Right lobe of liver (tissue), 6 donors: Measurements from ENCODE around the gene SELENOM. TPM values are rescaled to one million over a fixed set of nuclear protein-coding genes. Genes with fewer than 3 reads are reported as not detected.
"Not testable (repeated sequence)": the region's sequence is repeated elsewhere in the genome, so short reads cannot be mapped to it uniquely, and the experiment has no call there.

Experiments used
- ATAC-seq, 4 donors: fragments of 200-7000 bp; cut with Tn5 transposase; one replicate each; pipeline ENCODE4 v1.9.1; 2020; ENCODE audit warnings: mild to moderate bottlenecking in 4 of 4, moderate library complexity in 4 of 4
- DNase-seq, 3 donors: peaks; one replicate each; pipeline ENCODE4 v3.0.0-alpha.2; 2020
- H3K27ac ChIP-seq, 3 donors: fragments of 200-600 bp; one replicate each; pipeline ENCODE4 v1.8.0; 2022
- H3K27me3 ChIP-seq, 2 donors: fragments of 200-600 bp; one replicate each; pipeline ENCODE4 v1.8.0; 2022
- H3K36me3 ChIP-seq, 4 donors: fragments of 200-600 bp; sonication (generic) in 1 of 4; one replicate each; pipeline versions ENCODE4 v1.5.1 to v1.8.0; 2017 to 2022; ENCODE audit warnings: control low read depth in 1 of 4
- H3K4me1 ChIP-seq, 4 donors: fragments of 200-600 bp; sonication (generic) in 1 of 4; one replicate each; pipeline versions ENCODE4 v1.5.1 to v1.8.0; 2017 to 2022; ENCODE audit warnings: control low read depth in 1 of 4
- H3K4me3 ChIP-seq, 3 donors: fragments of 200-600 bp; one replicate each; pipeline ENCODE4 v1.8.0; 2022
- H3K9me3 ChIP-seq, 4 donors: fragments of 200-600 bp; sonication (generic) in 1 of 4; one replicate each; pipeline versions ENCODE4 v1.5.1 to v1.8.0; 2017 to 2022; ENCODE audit warnings: control low read depth in 1 of 4
- POLR2A ChIP-seq: fragments of 450-650 bp; IDR thresholded peaks from one replicate; pipeline ENCODE4 v1.6.1; 2017; ENCODE audit warnings: antibody characterized with exemption, mild to moderate bottlenecking
- WGBS: methylation state at CpG from one replicate; pipeline ENCODE4 v1.1.6; 2018; ENCODE audit warnings: low coverage, low lambda C conversion rate; ENCODE audit not compliant: insufficient coverage; ENCODE audit errors: missing lambda C conversion rate; 5-methylcytosine and 5-hydroxymethylcytosine counted together
- intact Hi-C, 2 donors: fragments of 100-400 bp; cut with DNase I; formaldehyde crosslinking; loops; one replicate each; pipeline versions ENCODE4 v1.11.2 to v1.14.1; 2022
- total RNA-seq, 6 experiments: library from RNA; depleted of rRNA in 2 of 6; stranded (reverse); fragments of >200 nt in 2 of 6; fragmentation: NEBNext Ultra II Directional in 3 of 6; extraction: Animal tissue kit (Norgen Biotek cat#: 25700) in 3 of 6; gene quantifications; one replicate each; pipeline versions ENCODE4 v1.1.0 to v1.2.4, GENCODE V29; 2016 to 2023
- TF ChIP-seq, protein P1 (sequence below), 4 donors: fragments of 200-600 bp in 3 of 4; fragments of 450-650 bp in 1 of 4; IDR thresholded peaks; one replicate each; pipeline versions ENCODE4 v1.5.1 to v1.8.0; 2016 to 2022; ENCODE audit warnings: antibody characterized with exemption in 4 of 4, mild to moderate bottlenecking in 2 of 4
- donor health status: DM: no; HTN: yes; CAD: no.
- donor health status: DM: no; HTN: no; CAD: no.
- donor health status: DM: no; HTN: no; CAD: no.
- donor health status: DM: no; HTN: yes; CAD: no.
- donor health status: DM: no; HTN: yes; CAD: no.

SELENOM gene
- total RNA-seq, 6 experiments from 2014 or later = 4.7 to 52.0 (median 9.4) TPM

DNA sequence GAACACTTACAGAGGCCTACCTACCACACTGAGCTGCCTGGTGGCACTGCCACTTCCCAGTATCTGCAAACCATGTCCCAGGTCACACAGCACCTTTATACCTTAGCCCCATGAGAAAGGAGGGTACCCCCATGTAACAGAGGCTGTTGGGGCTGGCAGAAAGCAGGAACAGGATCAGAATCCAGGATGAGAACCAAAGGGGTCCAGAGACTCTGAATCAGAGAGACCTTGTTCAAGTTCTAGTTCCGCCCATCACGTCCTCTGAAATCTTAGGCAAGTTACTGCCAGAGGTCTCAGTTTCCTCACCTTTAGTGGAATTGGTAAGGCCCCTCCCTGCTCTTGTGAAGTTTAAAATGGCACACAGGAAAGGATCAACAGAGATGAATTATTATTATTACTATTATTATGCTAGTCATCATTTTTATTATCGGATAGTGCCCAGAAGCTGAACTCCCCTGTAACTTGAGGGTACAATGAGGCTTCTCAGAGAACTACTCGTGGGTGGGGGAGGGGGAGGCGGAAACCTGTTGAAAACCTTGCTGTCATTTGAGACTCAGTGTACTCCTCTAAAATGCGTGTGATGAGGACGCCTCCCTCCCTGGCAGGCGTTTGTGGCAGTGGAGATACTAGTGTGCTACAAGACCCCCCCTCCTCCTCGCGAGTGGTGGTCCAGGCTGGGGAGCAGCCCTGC, 9.3 kb downstream of the SELENOM start:
- Histone ChIP-seq H3K27me3 (no peaks in the 10 kb centered on the region), H3K4me3 (no peak overlapping the region), H3K4me1 (no peaks in the 10 kb centered on the region), H3K27ac (no peak overlapping the region), H3K36me3 (peaks cover 0 to 8% (median 0%) of the 10 kb centered on the region in 4 donors), H3K9me3 (no peaks in the 10 kb centered on the region)
- TF ChIP-seq, protein P1, sequence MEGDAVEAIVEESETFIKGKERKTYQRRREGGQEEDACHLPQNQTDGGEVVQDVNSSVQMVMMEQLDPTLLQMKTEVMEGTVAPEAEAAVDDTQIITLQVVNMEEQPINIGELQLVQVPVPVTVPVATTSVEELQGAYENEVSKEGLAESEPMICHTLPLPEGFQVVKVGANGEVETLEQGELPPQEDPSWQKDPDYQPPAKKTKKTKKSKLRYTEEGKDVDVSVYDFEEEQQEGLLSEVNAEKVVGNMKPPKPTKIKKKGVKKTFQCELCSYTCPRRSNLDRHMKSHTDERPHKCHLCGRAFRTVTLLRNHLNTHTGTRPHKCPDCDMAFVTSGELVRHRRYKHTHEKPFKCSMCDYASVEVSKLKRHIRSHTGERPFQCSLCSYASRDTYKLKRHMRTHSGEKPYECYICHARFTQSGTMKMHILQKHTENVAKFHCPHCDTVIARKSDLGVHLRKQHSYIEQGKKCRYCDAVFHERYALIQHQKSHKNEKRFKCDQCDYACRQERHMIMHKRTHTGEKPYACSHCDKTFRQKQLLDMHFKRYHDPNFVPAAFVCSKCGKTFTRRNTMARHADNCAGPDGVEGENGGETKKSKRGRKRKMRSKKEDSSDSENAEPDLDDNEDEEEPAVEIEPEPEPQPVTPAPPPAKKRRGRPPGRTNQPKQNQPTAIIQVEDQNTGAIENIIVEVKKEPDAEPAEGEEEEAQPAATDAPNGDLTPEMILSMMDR (IDR thresholded peaks at IDR 0.05) = no peak
- no peak for TF ChIP-seq POLR2A
- no peak for DNase-seq
- no peak for ATAC-seq
- intact Hi-C loops = loop anchor here (10.0 kb wide), 2 partner anchors 47 to 137 kb away; partner anchors contain the start of gene PLA2G3 (in 1 of the 2)
- 84% methylated on average over 4 of the region's 10 CpGs for WGBS

DNA sequence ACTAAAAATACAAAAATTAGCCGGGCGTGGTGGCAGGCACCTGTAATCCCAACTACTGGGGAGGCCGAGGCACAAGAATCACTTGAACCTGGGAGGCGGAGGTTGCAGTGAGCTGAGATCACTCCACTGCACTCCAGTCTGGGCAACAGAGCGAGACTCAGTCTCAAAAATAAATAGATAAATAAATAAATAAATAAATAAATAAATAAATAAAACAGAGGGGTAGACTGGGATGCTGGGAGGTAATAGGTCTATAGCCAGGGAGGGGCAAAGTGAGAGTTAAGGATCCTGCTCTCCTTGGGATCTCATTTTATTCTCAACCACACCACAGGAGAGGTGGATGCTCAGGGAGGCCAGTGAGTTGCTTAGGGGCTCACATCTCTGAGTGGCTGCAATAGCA, 9.8 kb downstream of the SELENOM start:
- 96% methylated on average over 4 of the region's 5 CpGs for WGBS
- intact Hi-C loops = loop anchor here (10.0 kb wide), 2 partner anchors 47 to 137 kb away; partner anchors contain the start of gene PLA2G3 (in 1 of the 2)

GRCh38 chr22:31096657-31097279, 10.6 kb downstream of the SELENOM start:
- Histone ChIP-seq H3K27me3 (no peaks in the 10 kb centered on the region), H3K4me3 (no peak overlapping the region), H3K9me3 (no peaks in the 10 kb centered on the region), H3K36me3 (peaks cover 0 to 8% (median 0%) of the 10 kb centered on the region in 4 donors), H3K4me1 (no peaks in the 10 kb centered on the region), H3K27ac (no peak overlapping the region)
- no peak for DNase-seq
- ATAC-seq = no peak
- 96% methylated on average over 11 of the region's 27 CpGs for WGBS
- intact Hi-C loops = loop anchor here (10.0 kb wide), 2 partner anchors 48 to 138 kb away; partner anchors contain the start of gene PLA2G3 (in 1 of the 2)
- TF ChIP-seq, protein P1 (IDR thresholded peaks at IDR 0.05) = no peak
- no peak for TF ChIP-seq POLR2A

More for the DNA sequence above, 9.8 kb downstream of the SELENOM start:
- H3K36me3 ChIP-seq, H3K4me3 ChIP-seq, H3K4me1 ChIP-seq, H3K27me3 ChIP-seq, DNase-seq, H3K9me3 ChIP-seq, ATAC-seq, H3K27ac ChIP-seq: not testable (repeated sequence)

DNA sequence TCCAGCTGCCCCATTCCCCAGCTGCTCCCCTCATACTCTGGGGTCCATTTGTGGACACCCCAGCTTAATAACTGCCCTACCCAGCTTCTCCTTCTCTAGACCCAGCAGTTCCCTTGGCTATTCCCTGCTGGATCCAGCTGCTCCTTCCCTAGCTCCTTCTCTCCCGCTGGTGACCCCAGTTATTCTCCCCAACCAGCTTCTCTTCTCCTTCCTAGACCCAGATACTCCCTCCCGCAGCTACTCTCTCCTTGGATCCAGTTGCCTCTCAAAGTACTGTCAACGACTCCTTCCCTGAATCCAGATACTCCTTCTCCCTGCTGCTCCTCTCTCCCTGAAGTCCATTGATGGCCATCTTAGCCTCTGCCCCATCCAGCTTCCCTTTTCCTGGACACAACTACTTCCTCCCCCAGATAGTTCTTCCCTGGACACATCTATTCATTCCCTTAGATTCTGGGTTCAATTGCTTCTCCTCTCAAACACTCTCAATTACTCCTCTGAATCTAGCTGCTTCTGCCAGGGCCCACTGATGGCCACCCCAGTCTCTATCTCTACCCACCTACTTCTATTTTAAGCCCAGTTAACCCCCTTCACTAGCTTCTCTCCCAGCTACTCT, 11.6 kb downstream of the SELENOM start:
- Histone ChIP-seq H3K27ac (no peak overlapping the region), H3K4me3 (no peak overlapping the region), H3K4me1 (no peaks in the 10 kb centered on the region), H3K36me3 (peaks cover 0 to 8% (median 0%) of the 10 kb centered on the region in 4 donors), H3K9me3 (no peaks in the 10 kb centered on the region), H3K27me3 (no peaks in the 10 kb centered on the region)
- ATAC-seq (no peak), DNase-seq (no peak)
- 73% methylated on average over 3 of the region's 3 CpGs for WGBS
- intact Hi-C loops = loop anchor here (10.0 kb wide), 2 partner anchors 49 to 139 kb away; partner anchors contain the start of gene PLA2G3 (in 1 of the 2)
- TF ChIP-seq POLR2A = no peak
- TF ChIP-seq, protein P1 (IDR thresholded peaks at IDR 0.05) = no peak
